H1 (cell line): ENCODE results near the gene TNS2. TPM values are rescaled to one million over a fixed set of nuclear protein-coding genes. Genes with fewer than 3 reads are reported as not detected.

Experiments
- CTCF ChIA-PET: fragments of 300-600 bp; sonication (Branson Sonifier 250); formaldehyde crosslinking; loops from one replicate; lab custom pipeline; 2021; ENCODE audit not compliant: partially characterized antibody; lab: Charles Lee
- POLR2A ChIA-PET: fragments of 300-600 bp; sonication (Branson Sonifier 250); formaldehyde crosslinking; loops from one replicate; lab custom pipeline; 2021; ENCODE audit warnings: inconsistent platforms; ENCODE audit not compliant: partially characterized antibody; lab: Charles Lee
- DNase-seq, 2 experiments: peaks; one replicate each; pipeline versions ENCODE4 v3.0.0 to v3.0.0-alpha.2; 2010 to 2022; ENCODE audit warnings: low spot score in 2 of 2, low read depth in 1 of 2, mixed read lengths in 1 of 2
- FAIRE-seq: peaks from 2 replicates; lab custom pipeline; 2011; peaks lifted over from hg19 to GRCh38; lab: Jason Lieb, UNC
- H2AFZ ChIP-seq: 2 replicates; pipeline ENCODE4 v1.8.1; 2012; ENCODE audit warnings: low read length, inconsistent platforms
- H2AK5ac ChIP-seq: 2 replicates; pipeline ENCODE4 v1.6.1; 2013; ENCODE audit warnings: low read depth, low read length
- H2BK120ac ChIP-seq: replicated peaks from 2 replicates; pipeline ENCODE3; 2013; ENCODE audit warnings: low read depth, low read length, inconsistent platforms
- H2BK12ac ChIP-seq: 2 replicates; pipeline ENCODE4 v1.6.1; 2013; ENCODE audit warnings: low read depth, low read length
- H2BK15ac ChIP-seq: 2 replicates; pipeline ENCODE4 v1.6.1; 2013; ENCODE audit warnings: low read length
- H2BK20ac ChIP-seq: 2 replicates; pipeline ENCODE4 v1.6.1; 2013; ENCODE audit warnings: low read length
- H2BK5ac ChIP-seq: 2 replicates; pipeline ENCODE4 v1.6.1; 2013; ENCODE audit warnings: low read depth, low read length
- H3K14ac ChIP-seq: 2 replicates; pipeline ENCODE4 v1.6.1; 2013; ENCODE audit warnings: inconsistent platforms; ENCODE audit not compliant: insufficient read length
- H3K18ac ChIP-seq: 2 replicates; pipeline ENCODE4 v1.6.1; 2013; ENCODE audit warnings: low read length; ENCODE audit errors: extremely low read depth
- H3K23ac ChIP-seq: 2 replicates; pipeline ENCODE4 v1.6.1; 2013; ENCODE audit warnings: inconsistent platforms; ENCODE audit not compliant: insufficient read length
- H3K23me2 ChIP-seq: 2 replicates; pipeline ENCODE4 v1.6.1; 2013; ENCODE audit warnings: low read depth, low read length
- H3K27ac ChIP-seq: 2 replicates; pipeline ENCODE4 v1.6.1; 2011; ENCODE audit warnings: low read depth, low read length, inconsistent platforms
- H3K27me3 ChIP-seq, 4 experiments: replicated peaks in 1 of 4; 1 replicate in 1 of 4; 2 replicates in 3 of 4; pipeline versions ENCODE4 v1.6.1 to v1.8.1; 2011 to 2013; ENCODE audit warnings: low read length in 3 of 4, mild to moderate bottlenecking in 3 of 4, inconsistent platforms in 2 of 4, mixed read lengths in 2 of 4, moderate library complexity in 1 of 4; ENCODE audit not compliant: control insufficient read depth in 3 of 4, insufficient read depth in 3 of 4; ENCODE audit errors: extremely low read depth in 1 of 4
- H3K36me3 ChIP-seq, 4 experiments: 2 replicates each; pipeline versions ENCODE4 v1.6.1 to v1.8.1; 2011 to 2013; ENCODE audit warnings: mild to moderate bottlenecking in 4 of 4, low read length in 3 of 4, moderate library complexity in 2 of 4, control low read depth in 1 of 4, inconsistent platforms in 1 of 4; ENCODE audit not compliant: insufficient read depth in 4 of 4, control insufficient read depth in 2 of 4
- H3K4ac ChIP-seq: replicated peaks from 2 replicates; pipeline ENCODE3; 2013; ENCODE audit warnings: low read length, low read depth, mixed read lengths, inconsistent platforms; ENCODE audit not compliant: insufficient read length
- H3K4me1 ChIP-seq, 4 experiments: replicated peaks in 1 of 4; 1 replicate in 1 of 4; 2 replicates in 3 of 4; pipeline versions ENCODE4 v1.6.1 to v1.8.1; 2011 to 2013; ENCODE audit warnings: low read length in 3 of 4, inconsistent platforms in 2 of 4, mixed read lengths in 1 of 4; ENCODE audit not compliant: insufficient read depth in 4 of 4, control insufficient read depth in 3 of 4
- H3K4me2 ChIP-seq, 2 experiments: 2 replicates each; pipeline versions ENCODE4 v1.6.1 to v1.8.1; 2011 to 2013; ENCODE audit warnings: low read depth in 2 of 2, low read length in 2 of 2, control low read depth in 1 of 2, inconsistent platforms in 1 of 2, mild to moderate bottlenecking in 1 of 2; ENCODE audit not compliant: insufficient read depth in 1 of 2
- H3K4me3 ChIP-seq, 4 experiments: fragments of 200-600, 300-600 bp in 1 of 4; sonication (generic), shearing (Covaris generic), sonication (Bioruptor Twin) in 1 of 4; 2 replicates each; pipeline versions ENCODE4 v1.5.1 to v1.8.1; 2011 to 2016; ENCODE audit warnings: low read length in 4 of 4, low read depth in 3 of 4, control low read depth in 2 of 4, inconsistent platforms in 2 of 4, mild to moderate bottlenecking in 2 of 4, mixed read lengths in 1 of 4, moderate library complexity in 1 of 4; ENCODE audit not compliant: insufficient read depth in 2 of 4; ENCODE audit errors: extremely low read depth in 1 of 4
- H3K56ac ChIP-seq: replicated peaks from 2 replicates; pipeline ENCODE3; 2013; ENCODE audit warnings: low read depth, mild to moderate bottlenecking, mixed read lengths, low read length, inconsistent platforms; ENCODE audit not compliant: insufficient read length
- H3K79me1 ChIP-seq: 2 replicates; pipeline ENCODE4 v1.6.1; 2013; ENCODE audit warnings: low read depth, low read length, control low read depth
- H3K79me2 ChIP-seq, 2 experiments: 2 replicates each; pipeline versions ENCODE4 v1.6.1 to v1.8.1; 2012 to 2013; ENCODE audit warnings: low read length in 2 of 2, mild to moderate bottlenecking in 2 of 2, inconsistent platforms in 1 of 2; ENCODE audit not compliant: insufficient read depth in 2 of 2, control insufficient read depth in 1 of 2
- H3K9ac ChIP-seq, 4 experiments: replicated peaks in 1 of 4; 1 replicate in 1 of 4; 2 replicates in 3 of 4; pipeline versions ENCODE4 v1.6.1 to v1.8.1; 2011 to 2013; ENCODE audit warnings: low read depth in 3 of 4, low read length in 3 of 4, control low read depth in 2 of 4, mild to moderate bottlenecking in 2 of 4, moderate library complexity in 2 of 4, inconsistent platforms in 1 of 4; ENCODE audit errors: extremely low read depth in 1 of 4
- H3K9me3 ChIP-seq, 2 experiments: 2 replicates each; pipeline versions ENCODE4 v1.6.1 to v1.8.1; 2012 to 2013; ENCODE audit warnings: mild to moderate bottlenecking in 2 of 2, moderate library complexity in 2 of 2, control low read depth in 1 of 2, inconsistent platforms in 1 of 2, low read depth in 1 of 2, low read length in 1 of 2, mixed read lengths in 1 of 2; ENCODE audit not compliant: insufficient read depth in 2 of 2
- H4K20me1 ChIP-seq, 2 experiments: replicated peaks in 1 of 2; 2 replicates each; pipeline versions ENCODE3 to v1.8.1; 2011 to 2013; ENCODE audit warnings: inconsistent platforms in 2 of 2, low read length in 2 of 2, mild to moderate bottlenecking in 1 of 2; ENCODE audit not compliant: insufficient read depth in 2 of 2, control insufficient read depth in 1 of 2
- H4K5ac ChIP-seq: 2 replicates; pipeline ENCODE4 v1.6.1; 2013; ENCODE audit warnings: low read length, low read depth, mixed read lengths, inconsistent platforms; ENCODE audit not compliant: insufficient read length
- H4K8ac ChIP-seq: 2 replicates; pipeline ENCODE4 v1.8.0; 2013; ENCODE audit warnings: mild to moderate bottlenecking, moderate library complexity, low read length, inconsistent platforms; ENCODE audit not compliant: insufficient read depth; ENCODE audit errors: extremely low read depth
- H4K91ac ChIP-seq: replicated peaks from 2 replicates; pipeline ENCODE3; 2013; ENCODE audit warnings: low read length, mixed read lengths, inconsistent platforms; ENCODE audit not compliant: insufficient read length
- ATF2 ChIP-seq: IDR thresholded peaks from 2 replicates; pipeline ENCODE4 v1.6.1; 2012; ENCODE audit warnings: low read length, inconsistent platforms
- BACH1 ChIP-seq: IDR thresholded peaks from 2 replicates; pipeline ENCODE4 v1.6.1; 2012; ENCODE audit warnings: low read length, improper control_type of control experiment
- CTBP2 ChIP-seq: IDR thresholded peaks from 2 replicates; pipeline ENCODE4 v1.7.0; 2011; ENCODE audit warnings: borderline replicate concordance, mild to moderate bottlenecking, moderate library complexity, mixed read lengths, low read length; ENCODE audit not compliant: insufficient read depth, insufficient read length
- CTCF ChIP-seq, 3 experiments: IDR thresholded peaks; 1 replicate in 2 of 3; 2 replicates in 1 of 3; pipeline versions ENCODE4 v1.5.1 to v1.6.1; 2011; ENCODE audit warnings: low read length in 3 of 3, mild to moderate bottlenecking in 3 of 3, inconsistent platforms in 2 of 3, low read depth in 1 of 3, moderate library complexity in 1 of 3; ENCODE audit not compliant: insufficient read depth in 1 of 3; ENCODE audit errors: control extremely low read depth in 1 of 3
- EGR1 ChIP-seq: IDR thresholded peaks from 2 replicates; pipeline ENCODE4 v1.6.1; 2011; ENCODE audit warnings: low read depth, low read length, borderline replicate concordance
- JUN ChIP-seq: IDR thresholded peaks from 2 replicates; pipeline ENCODE4 v1.6.1; 2011; ENCODE audit warnings: low read depth, mild to moderate bottlenecking, improper control_type of control experiment, low read length
- POLR2A ChIP-seq, 2 experiments: IDR thresholded peaks; 1 replicate in 1 of 2; 2 replicates in 1 of 2; pipeline ENCODE4 v1.6.1; 2011; ENCODE audit warnings: low read depth in 2 of 2, low read length in 2 of 2, mild to moderate bottlenecking in 2 of 2; ENCODE audit errors: control extremely low read depth in 1 of 2
- POLR2AphosphoS5 ChIP-seq: IDR thresholded peaks from 2 replicates; pipeline ENCODE4 v1.6.1; 2011; ENCODE audit warnings: low read depth, low read length
- TAF1 ChIP-seq: IDR thresholded peaks from 2 replicates; pipeline ENCODE4 v1.6.1; 2011; ENCODE audit warnings: mild to moderate bottlenecking, low read depth, low read length
- WGBS, 2 experiments: shearing (Covaris generic) in 1 of 2; methylation state at CpG; one replicate each; pipeline versions ENCODE4 v1.1.6 to v1.1.7; 2013 to 2015; ENCODE audit warnings: low lambda C conversion rate in 2 of 2, mixed read lengths in 2 of 2, inconsistent platforms in 1 of 2, low coverage in 1 of 2, missing lambda C conversion rate in 1 of 2; ENCODE audit not compliant: insufficient replicate concordance in 2 of 2, insufficient coverage in 1 of 2, insufficient read length in 1 of 2; ENCODE audit errors: extremely low coverage in 1 of 2, missing lambda C conversion rate in 1 of 2; 5-methylcytosine and 5-hydroxymethylcytosine counted together
- polyA plus RNA-seq, 7 experiments: library from polyadenylated mRNA; depleted of rRNA in 3 of 7; stranded (reverse) in 5 of 7; unstranded in 2 of 7; fragments of >200 nt in 5 of 7; fragments of 200-250 nt in 2 of 7; gene quantifications; 1 replicate in 5 of 7; 2 replicates in 1 of 7; 4 replicates in 1 of 7; pipeline versions ENCODE4 v1.2.1 to v1.2.3, GENCODE V29; 2011 to 2013; ENCODE audit warnings: missing spikeins in 2 of 7, mixed read lengths in 2 of 7
- total RNA-seq: library from RNA; stranded (reverse); fragmentation: NEBNext Ultra II Directional; extraction: Animal tissue kit (Norgen Biotek cat#: 25700); gene quantifications from 2 replicates; pipeline ENCODE4 v1.2.1, GENCODE V29; 2021

Gene TNS2
- total and polyA plus RNA-seq, 2 of the 8 experiments (the other 6 are each of a cell fraction or from before 2014, with no cell fraction given): 2.8 to 4.7 TPM

- CTCF ChIA-PET: interaction anchor here (0.8 to 19.1 kb wide), 2 partner anchors 9 to 20 kb away, joined by 3 to 531 read pairs; partner anchors contain the start of gene SPRYD3
- TF ChIP-seq CTBP2 (no peak), CTCF (IDR thresholded peaks at IDR 0.05; ENCODE audit: control extremely low read depth in 1 of 3, insufficient read depth in 1 of 3, low read depth in 1 of 3, low read length in 3 of 3) (no peak), POLR2AphosphoS5 (no peak), JUN (no peak), POLR2A (IDR thresholded peaks at IDR 0.05; ENCODE audit: control extremely low read depth in 1 of 2, low read depth in 2 of 2, low read length in 2 of 2) (no peak), TAF1 (no peak), EGR1 (no peak), BACH1 (no peak), ATF2 (no peak)
Observed at GRCh38 chr12:53090554-53090953, 40.7 kb downstream of the TNS2 start.

More at GRCh38 chr12:53090554-53090953, 40.7 kb downstream of the TNS2 start:
- no peak overlapping the region for H3K56ac ChIP-seq
- H3K79me2 ChIP-seq: no peaks in the 10 kb centered on the region
- no peak overlapping the region for H3K4ac ChIP-seq
- no peak overlapping the region for H3K4me3 ChIP-seq
- no peaks in the 10 kb centered on the region for H3K23me2 ChIP-seq
- no peak overlapping the region for H4K5ac ChIP-seq
- H3K27me3 ChIP-seq: peaks cover 0 to 3% (median 0%) of the 10 kb centered on the region in 4 experiments; a peak in 1 of 7 replicates
- DNase-seq (no peak), FAIRE-seq (no peak)
- H3K18ac ChIP-seq: no peak overlapping the region
- no peak overlapping the region for H3K27ac ChIP-seq
- H2AK5ac ChIP-seq: no peak overlapping the region
- H2BK12ac ChIP-seq: no peak overlapping the region
- H3K23ac ChIP-seq: no peak overlapping the region
- POLR2A ChIA-PET: no interaction called here
- no peak overlapping the region for H2BK120ac ChIP-seq
- no peak overlapping the region for H2AFZ ChIP-seq
- H2BK5ac ChIP-seq: no peak overlapping the region
- no peak overlapping the region for H2BK15ac ChIP-seq
- H3K9me3 ChIP-seq: no peaks in the 10 kb centered on the region
- H3K4me1 ChIP-seq: peaks cover 0 to 3% (median 0%) of the 10 kb centered on the region in 4 experiments; a peak in 1 of 7 replicates
- no peaks in the 10 kb centered on the region for H3K79me1 ChIP-seq
- no peak overlapping the region for H3K9ac ChIP-seq
- H4K20me1 ChIP-seq: no peaks in the 10 kb centered on the region
- H2BK20ac ChIP-seq: no peak overlapping the region
- no peak overlapping the region for H3K14ac ChIP-seq
- no peak overlapping the region for H4K8ac ChIP-seq
- H4K91ac ChIP-seq: no peak overlapping the region
- H3K4me2 ChIP-seq: no peak overlapping the region
- no peaks in the 10 kb centered on the region for H3K36me3 ChIP-seq
- WGBS, 2 experiments: 73% methylated on average over 2 of the region's 2 CpGs; no CpG with 5 or more reads in 1 of the 2 experiments
